ENCODE data around the gene ENOPH1.
A peak's percentile ranks its signal among the peaks of the same experiment; 100 is the strongest.
"Not testable (repeated sequence)": the region's sequence is repeated elsewhere in the genome, so short reads cannot be mapped to it uniquely, and the experiment has no call there.

ENOPH1 gene

GRCh38 chr4:82428969-82429727 lies 1.2 kb upstream of the ENOPH1 start:
- DNase-seq, result peak; percentile 98

GRCh38 chr4:82429728-82430192 lies 630 bp upstream of the ENOPH1 start:
- no peak for DNase-seq

- DNase-seq, result peak; percentile 81
Observed at GRCh38 chr4:82430964-82431745, 765 bp downstream of the ENOPH1 start.

GRCh38 chr4:82431831-82432230 lies 1.4 kb downstream of the ENOPH1 start:
- DNase-seq, result no peak

GRCh38 chr4:82432596-82432995 lies 2.2 kb downstream of the ENOPH1 start:
- no peak for DNase-seq

GRCh38 chr4:82433791-82434190 lies 3.4 kb downstream of the ENOPH1 start:
- DNase-seq, result no peak

- DNase-seq, result no peak
Observed at GRCh38 chr4:82434949-82435348, 4.6 kb downstream of the ENOPH1 start.

GRCh38 chr4:82436130-82436529 lies 5.7 kb downstream of the ENOPH1 start:
- DNase-seq, result no peak

GRCh38 chr4:82436780-82437179 lies 6.4 kb downstream of the ENOPH1 start:
- no peak for DNase-seq

- no peak for DNase-seq
Observed at GRCh38 chr4:82437285-82438005, 7.1 kb downstream of the ENOPH1 start.

- no peak for DNase-seq
Observed at GRCh38 chr4:82439088-82439487, 8.7 kb downstream of the ENOPH1 start.

- no peak for DNase-seq
Observed at GRCh38 chr4:82447886-82448285, 17.5 kb downstream of the ENOPH1 start.

- no peak for DNase-seq
Observed at GRCh38 chr4:82450966-82451755, 20.8 kb downstream of the ENOPH1 start.

GRCh38 chr4:82452026-82452425 lies 21.6 kb downstream of the ENOPH1 start:
- DNase-seq, result no peak

- no peak for DNase-seq
Observed at GRCh38 chr4:82457266-82457665, 26.9 kb downstream of the ENOPH1 start.

- no peak for DNase-seq
Observed at GRCh38 chr4:82458729-82459128, 28.3 kb downstream of the ENOPH1 start.

- no peak for DNase-seq
Observed at GRCh38 chr4:82461710-82462109, 31.3 kb downstream of the ENOPH1 start.

- peak; percentile 92 for DNase-seq
Observed at GRCh38 chr4:82462415-82462831, 32.0 kb downstream of the ENOPH1 start.

GRCh38 chr4:82463221-82463620 lies 32.8 kb downstream of the ENOPH1 start:
- no peak for DNase-seq

GRCh38 chr4:82467471-82467870 lies 37.1 kb downstream of the ENOPH1 start:
- no peak for DNase-seq

- no peak for DNase-seq
Observed at GRCh38 chr4:82469791-82470345, 39.5 kb downstream of the ENOPH1 start.

GRCh38 chr4:82473080-82473479 lies 42.7 kb downstream of the ENOPH1 start:
- not testable (repeated sequence) for DNase-seq
